GM19043 (cell line): ENCODE data around the gene WDR82.

ENCODE experiments used
- ATAC-seq: cut with Tn5 transposase; IDR thresholded peaks from one replicate; pipeline ENCODE4 v1.9.1; 2021; ENCODE audit warnings: low read depth; ENCODE audit not compliant: unreplicated experiment

WDR82 gene, protein sequence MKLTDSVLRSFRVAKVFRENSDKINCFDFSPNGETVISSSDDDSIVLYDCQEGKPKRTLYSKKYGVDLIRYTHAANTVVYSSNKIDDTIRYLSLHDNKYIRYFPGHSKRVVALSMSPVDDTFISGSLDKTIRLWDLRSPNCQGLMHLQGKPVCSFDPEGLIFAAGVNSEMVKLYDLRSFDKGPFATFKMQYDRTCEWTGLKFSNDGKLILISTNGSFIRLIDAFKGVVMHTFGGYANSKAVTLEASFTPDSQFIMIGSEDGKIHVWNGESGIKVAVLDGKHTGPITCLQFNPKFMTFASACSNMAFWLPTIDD

DNA sequence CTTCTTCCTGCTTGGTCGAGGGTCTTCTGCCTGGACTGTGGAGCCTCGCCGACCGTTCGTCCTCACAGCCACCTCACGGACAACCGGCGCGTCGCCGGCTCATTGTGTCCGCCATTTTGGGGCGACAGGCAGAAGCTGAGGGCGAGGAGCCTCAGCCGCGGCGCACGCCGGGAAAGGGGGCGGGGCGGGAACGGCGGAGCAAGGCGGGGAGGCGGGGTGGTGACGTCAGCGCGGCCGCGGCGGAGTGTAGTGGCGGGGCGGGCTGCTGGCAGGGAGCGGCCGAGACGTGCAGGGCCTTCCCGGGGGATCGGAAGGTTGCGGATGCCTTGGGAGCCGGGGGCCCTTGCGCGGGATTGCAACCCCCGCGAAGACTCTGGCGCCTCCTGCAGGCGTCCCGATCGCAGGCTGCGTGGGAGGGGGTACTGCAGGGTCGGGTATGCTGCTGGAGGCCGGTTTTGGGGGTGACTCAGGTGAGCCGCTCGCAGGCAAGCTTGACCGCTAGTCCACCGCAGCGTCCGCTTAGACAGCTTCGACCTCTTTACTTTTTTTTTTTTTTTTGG lies at the start of gene WDR82:
WDR82 (minus strand) TSS at position 140 of the 560 bp plus-strand sequence. CDS start 288 bp downstream, outside the sequence.
- peak; percentile 84 for ATAC-seq

DNA sequence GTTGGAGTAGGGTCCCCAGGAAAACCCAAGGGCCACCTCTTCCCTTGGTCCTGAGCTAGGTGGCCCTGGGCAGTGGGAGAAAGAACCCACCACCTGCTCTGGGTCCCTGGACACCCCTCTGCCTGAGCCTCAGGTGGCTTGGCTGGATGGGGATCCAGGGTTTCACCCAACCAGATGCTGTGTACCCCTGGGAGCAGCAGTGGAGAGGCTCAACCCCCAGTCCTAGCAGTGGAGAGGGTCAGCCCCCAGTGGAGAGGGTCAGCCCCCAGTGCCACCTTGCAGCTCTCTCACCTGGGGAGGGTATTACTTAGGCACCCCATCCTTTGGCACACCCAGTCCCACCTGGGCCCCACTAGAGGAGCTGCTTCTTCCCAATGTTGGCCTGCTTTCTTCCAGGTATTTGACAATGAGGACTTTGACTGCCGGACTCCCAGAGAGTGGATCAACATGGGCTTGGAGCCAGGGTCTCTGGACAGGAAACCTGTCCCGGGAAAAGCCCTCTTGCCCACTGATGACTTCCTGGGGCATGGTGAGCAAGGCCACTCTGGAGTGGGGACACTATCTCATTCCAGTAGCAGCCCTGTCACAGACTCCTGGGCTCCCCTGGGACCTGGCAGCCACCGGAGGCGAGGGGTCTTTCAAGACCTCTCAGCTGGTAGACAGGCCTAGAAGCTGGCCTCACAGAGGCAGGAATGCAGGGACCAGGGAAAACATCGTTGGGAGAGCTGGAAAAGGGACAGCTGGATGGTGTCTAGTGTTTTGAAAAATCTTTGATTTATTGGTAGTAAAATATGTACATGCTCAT lies 49.2 kb upstream of the WDR82 start:
- no peak for ATAC-seq

DNA sequence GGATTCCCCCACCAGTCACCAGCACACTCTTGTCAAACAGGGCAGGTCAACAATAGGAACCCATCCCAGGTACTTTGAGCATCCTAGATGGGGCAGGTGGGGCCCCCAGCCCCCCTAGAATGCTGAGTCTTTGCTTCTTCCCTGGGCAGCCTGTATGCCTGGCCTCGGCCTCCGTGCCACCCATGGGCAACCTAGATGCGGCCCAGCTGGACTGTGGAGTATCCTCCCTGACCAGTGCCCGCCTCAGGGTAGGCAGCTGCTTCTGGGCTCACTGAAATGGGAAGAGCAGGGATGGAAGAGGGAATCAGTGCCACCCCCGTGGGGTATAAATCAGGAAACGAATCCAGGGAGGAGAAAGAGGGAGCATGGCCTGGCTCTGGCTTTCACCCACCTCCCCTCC lies 48.5 kb upstream of the WDR82 start:
- no peak for ATAC-seq

DNA sequence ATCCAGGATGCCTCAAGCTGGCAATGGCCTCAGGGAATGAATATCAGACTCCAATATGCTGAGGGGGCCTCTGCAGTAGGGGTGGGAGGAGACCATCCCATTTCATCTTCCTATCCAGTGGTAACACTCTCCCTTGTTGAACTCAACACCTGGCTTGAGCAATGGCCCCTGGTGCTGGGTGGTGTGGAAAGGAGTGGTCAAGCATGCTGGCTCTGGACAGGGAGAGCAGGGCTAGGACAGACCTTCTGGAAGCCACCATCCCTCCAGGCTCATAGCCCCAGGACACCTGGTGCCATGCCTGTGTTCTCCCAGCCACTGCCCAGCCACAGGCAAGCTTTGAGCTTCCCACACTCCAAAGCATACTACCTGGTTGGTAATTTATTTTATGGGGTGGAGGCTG lies 47.2 kb upstream of the WDR82 start:
- ATAC-seq = no peak

DNA sequence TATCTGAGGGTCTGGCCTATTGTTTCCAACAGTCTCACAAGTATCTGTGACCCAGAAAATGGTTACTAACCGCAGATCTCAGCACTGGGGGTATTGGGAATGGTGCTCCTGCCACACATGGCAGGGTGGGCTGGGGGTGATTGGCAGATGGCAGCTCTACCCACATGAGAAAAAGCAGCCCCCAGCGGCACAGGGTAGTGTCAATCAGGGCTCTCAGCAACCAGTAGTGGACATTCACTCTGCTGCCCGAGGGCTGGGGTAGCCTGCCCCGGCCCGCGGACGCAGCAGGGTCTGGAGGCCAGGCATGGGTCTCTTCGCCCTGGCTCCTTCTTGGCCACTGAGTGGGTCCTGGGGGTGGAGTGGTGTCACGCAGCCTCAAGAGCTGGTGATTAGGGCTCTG lies 46.2 kb upstream of the WDR82 start:
- no peak for ATAC-seq

DNA sequence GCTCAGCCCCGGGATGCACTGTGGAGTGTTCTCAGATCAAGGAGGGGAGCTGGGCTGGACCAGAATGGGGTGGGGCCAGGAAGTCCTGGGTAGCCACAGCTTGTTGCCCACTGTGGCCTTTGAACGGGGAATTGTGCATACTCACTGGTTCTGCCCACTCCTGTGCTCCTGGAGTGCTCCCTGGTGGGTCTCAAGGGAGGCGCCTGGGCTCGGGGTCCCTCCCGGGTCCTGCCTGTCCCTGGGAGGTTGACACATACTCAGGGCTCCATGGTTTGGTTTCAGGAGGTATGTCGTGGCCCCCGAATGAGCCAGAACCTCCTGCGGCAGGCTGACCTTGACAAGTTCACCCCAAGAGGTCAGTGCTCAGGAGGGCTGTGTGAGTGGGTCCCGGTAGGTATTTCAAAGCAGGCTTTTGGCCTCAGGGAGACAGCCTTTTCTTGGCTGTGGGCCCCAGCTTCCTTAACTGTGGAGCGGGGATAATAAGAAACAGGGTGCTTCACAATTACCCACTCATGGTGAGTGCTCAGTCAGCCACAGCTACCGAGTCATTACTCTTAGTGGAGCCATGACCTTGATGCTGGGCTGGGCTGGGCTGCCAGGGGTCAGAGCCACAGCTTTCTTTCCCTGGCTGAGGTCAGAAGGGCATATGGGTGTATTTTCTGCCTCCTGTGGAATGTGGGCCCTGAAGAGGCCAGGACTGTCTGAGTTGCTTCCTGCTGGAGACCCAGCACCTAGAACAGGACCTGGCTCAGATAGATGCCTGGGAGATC lies 45.3 kb upstream of the WDR82 start:
- no peak for ATAC-seq

DNA sequence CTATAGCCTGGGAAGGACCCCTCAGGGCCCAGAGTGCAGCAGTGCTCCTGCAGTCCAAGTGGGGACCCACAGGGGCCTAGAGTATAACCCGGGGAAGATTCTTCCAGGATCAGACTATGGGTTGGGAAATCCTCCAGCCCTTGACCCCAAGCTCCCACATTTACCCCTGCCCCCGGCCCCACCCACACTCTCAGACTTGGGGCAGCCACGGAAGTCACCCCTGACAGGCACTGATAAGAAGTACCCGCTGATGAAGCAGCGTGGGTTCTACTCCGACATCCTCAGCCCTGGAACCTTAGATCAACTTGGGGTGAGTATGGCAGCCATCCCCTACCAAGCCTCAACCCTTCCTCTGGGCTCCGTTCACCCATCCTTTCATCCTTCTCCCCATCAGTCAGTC lies 44.0 kb upstream of the WDR82 start:
- no peak for ATAC-seq

DNA sequence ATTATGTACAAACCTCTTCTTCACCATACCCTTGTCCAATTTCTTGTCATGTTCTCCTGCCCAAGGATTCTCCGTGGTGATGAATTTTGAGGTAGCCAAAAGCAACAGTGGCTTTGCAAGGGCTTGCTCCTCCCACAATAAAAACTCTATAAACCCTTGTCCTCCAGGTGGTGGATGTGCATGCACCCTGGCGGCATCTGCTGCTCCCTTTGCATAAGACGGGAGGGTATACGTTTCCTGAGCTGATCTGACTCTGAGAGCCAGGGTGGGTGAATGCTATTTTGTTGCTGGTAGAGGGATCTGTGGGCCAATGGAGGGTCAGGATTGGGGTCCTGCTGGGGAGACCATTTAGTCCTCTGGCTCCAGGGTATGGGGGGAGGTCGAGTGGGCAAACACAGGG lies 43.0 kb upstream of the WDR82 start:
- no peak for ATAC-seq

DNA sequence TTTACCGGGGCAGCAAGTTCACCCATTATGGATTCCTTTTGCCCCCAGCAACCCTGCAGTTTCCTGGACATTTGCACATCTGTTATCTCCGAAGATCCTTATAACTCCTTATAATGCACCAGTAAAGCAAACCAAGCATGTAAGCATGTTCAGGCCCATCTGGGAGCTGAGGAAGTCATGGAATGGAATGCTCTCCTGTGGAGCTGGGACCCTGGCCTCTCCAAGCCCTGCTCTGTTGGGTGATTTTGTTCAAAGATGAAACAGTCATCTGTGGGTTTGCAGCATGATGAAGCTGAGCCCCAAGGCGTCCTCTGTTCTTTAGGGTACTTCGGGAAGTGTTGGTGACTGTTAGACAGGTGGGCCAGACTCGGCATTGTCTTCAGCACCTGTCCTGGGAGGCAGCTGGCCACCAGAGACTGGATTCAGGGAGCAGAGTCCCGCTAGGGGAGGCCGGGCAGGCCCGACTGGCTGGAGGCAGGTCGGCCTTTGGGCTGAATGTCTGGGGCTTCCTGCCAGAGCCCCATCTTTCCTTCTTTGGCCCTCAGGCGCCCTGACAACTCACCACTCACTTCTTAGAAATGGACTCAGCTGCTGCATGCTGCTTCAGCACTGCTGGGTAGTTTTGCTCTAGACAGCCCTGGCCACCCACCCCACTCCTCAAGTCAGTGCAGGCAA lies 41.6 kb upstream of the WDR82 start:
- ATAC-seq = no peak

DNA sequence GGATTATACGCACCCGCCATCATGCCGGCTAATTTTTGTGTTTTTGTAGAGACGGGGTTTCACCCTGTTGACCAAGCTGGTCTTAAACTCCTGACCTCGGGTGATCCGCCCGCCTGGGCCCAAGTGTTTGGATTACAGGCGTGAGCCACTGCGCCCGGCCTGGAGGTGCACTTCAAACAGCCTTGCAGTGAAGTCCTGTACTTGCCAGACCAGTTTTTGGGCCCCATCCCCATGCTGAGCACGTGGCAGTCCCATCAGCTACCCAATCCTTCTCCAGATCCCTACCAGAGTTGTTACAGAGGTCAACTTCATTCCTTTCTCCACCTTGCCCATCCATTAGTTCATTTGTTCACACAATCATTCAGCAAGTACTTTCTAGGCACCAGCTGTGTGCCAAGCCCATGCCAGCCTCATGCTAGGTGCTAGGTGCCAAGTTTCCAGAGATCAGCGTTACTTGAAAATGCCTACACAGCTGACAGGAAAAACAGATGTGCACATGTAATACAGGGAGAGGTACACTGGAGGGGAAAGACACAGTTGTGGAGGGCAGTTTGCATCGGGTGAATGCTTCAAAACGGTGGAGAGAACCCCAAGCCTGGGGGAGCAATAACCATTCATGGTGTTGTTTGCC lies 39.9 kb upstream of the WDR82 start:
- no peak for ATAC-seq

DNA sequence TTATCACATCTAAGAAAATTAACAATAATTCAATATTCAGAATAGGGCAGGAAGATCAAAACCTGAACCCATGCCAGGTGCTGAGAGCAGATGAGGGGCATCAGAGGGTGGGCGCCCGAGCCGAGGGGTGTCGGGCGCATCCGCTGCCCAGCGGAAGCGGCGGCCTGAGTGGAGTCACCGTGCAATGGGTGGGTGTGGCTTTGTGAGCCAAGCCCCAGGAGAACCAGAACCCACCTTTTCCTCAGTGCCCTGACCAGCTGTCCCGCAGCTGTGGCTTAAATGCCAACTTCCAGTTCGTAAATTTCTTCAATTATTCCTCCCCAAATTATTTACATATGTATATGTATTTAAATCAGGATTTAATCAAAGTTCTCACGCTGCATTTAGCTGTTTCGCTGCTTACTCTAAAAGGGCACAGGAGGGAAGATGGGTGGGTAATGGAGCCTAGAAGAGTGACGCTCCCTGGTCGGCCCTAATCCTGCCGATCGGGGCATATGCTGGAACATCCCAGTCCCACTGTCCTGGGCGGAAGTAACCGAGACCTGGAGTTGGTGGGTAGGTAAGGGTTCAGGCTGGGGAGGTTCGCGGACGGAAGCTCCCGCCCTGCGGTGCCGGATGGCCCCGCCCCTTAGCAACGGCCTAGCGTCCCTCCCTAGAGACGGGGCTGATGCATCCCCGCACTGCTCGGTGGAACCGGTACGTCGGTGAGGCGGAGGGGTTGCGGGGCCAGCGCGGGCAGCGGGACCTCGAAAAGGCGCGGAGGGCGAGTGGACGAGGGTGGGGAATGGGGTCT lies 39.0 kb upstream of the WDR82 start:
- ATAC-seq = peak; percentile 43

DNA sequence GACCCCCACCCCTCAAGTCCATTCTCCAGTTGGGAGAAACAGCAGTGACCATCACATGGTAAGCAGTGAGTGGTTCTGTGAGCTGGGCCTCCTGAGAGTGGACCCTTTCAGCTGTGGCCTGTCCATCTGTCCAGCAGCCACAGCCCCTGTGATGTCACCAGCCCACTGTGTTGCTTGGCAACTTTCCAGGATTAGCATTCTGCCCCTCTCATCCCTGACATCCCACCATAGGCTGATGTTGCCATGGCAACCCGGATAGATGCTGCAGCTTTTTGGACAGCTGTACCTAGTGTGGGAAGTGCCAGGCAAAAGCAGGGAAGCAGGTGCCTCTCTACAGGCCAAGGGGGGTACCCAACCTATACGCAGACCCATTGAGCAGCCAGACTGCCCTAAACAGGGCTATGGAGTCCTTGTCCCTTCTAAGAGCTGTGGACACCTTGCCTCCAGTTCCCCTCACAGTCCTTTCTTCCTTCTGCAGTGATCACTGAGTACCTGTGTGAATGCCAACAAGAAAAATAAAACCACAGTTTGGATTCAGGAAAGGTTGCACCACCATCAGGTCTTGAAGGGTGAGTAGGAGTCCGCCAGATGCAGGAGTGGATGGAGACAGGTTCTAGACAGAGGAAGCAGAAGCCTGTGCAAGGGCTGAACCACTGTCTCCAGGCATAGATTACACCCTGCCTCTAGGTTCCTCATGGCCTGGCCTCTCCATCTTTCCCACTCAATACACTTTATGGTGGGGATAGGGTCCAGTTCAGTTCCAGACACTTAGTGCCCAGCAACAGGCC lies 37.7 kb upstream of the WDR82 start, which contains the start of gene DNAH1:
DNAH1 (plus strand) TSS at position 343 of the 788 bp plus-strand sequence. CDS start 6,124 bp downstream, outside the sequence.
- no peak for ATAC-seq

DNA sequence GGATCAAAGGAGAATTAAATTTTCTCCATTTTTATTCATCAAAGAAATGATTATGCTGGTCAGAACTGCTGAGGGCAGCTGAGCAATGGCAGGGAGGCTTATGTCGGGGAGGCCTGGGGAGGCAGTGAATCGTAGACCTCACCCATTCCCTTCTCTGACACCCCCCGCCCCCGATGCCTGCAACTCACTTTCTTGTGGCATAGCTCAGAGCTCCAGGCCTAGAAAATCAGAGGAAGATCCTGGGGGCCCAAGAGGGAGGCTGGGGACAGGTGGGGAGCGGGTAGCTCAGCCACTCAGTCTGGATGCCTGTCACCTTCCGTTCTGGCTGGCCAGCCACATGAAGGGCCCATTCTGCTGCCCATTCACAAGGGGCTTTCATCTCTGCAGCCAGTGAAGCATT lies 36.6 kb upstream of the WDR82 start:
- no peak for ATAC-seq

DNA sequence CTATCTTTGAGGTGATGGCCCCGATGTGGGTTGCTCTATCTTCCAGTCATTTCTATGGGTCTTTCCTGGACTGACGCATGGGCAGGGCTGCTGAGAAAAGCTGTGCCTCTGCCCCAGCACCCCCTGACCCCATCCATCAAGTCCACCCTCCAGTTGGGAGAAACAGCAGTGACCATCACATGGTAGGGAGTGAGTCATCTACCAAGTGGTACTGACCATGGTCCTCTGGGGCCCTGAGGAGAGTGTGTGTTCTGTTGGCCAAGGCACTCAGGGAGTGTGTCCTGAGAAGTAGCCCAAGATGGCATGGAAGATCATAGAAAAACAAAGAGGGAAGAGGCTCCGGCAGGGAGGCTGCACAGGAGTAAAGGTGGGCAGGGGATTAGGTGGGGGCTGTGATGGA lies 36.0 kb upstream of the WDR82 start:
- no peak for ATAC-seq

DNA sequence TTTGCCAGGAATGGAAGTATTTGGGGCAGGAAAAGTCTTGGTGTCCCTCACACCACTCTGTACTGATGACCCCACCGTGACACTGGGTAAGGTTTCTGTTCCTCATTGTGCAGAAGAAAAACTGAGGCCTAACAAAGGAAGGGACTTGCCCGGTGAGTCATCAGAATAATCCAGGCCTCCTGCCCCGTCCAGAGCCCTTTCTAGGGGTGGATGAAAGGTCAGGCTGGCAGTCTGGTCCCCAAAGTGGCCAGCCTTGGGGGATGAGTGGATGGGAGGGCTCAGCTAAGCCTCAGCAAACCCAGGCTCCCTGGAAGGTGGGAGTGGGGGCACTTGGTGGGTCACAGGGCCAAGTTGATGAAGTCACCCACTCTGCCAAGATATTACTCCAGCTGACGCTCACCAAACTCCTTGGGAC lies 35.3 kb upstream of the WDR82 start:
- ATAC-seq = peak; percentile 91

DNA sequence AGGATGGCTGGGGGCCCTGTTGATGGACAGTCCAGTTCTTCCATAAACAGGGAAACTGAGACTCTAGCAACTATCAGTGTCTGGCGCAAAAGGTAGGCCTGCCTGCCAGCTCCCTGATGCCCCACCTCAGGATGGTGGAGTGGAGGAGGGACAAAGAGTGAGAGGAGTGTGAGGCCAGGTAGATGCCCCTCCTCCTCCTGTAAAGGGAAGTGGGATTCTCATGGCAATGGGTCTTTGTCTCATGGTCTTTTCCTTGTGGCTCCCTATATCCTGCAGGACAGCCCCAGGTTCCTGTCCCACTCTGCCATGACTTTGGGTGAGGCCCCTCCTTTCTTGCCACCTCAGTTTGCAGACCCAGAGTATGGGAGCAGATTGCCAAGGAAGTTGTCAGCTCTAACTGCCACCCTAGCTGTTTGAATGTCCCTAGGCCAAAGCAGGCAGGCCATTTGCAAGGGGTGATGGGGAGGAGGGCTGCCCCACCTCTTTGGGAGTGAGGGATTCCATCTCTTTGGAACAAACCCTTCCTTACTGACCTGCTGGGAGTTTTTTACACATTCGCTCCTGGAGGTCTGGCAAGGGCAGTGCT lies 34.8 kb upstream of the WDR82 start:
- ATAC-seq = peak; percentile 9

DNA sequence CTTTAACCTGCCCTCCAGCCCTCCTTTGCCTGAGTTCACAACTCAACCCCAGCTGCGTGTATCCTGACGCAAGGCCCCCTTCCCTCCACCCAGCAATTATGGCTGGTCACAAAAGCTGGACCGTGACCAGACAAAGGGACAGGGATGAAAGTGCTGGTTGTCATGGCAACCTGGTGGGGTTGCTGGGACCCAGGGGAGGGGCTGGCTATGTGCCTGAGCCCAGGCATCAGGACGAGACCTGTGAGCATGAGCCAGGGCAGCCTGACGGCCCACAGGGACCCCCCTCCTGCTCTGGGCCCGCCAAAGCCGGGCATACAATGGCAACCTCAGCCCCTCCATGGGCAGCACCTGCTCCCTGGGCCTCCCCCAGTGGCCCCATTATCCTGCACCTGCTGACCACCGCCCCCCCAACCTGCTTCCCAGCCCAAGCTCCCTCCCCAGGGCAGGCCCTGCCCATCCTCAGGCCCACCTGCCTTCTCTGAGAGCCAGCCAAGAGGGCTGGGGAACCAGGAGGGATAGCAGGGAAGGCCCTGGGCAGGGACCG lies 33.2 kb upstream of the WDR82 start:
- ATAC-seq = no peak
